Activated CD4-positive, alpha-beta T cell treated with anti-CD3 and anti-CD28 coated beads, Interleukin-10, Interleukin-2, amounts not matched to agents 100 ng/mL and 50 ng/mL, durations not matched to agents 16 hours and 8 hours (primary cell): Measurements from ENCODE around the gene ANGPTL1.

Experiments used
- DNase-seq: peaks from one replicate; pipeline ENCODE4 v3.0.0-alpha.2; 2020

The ANGPTL1 gene

DNA sequence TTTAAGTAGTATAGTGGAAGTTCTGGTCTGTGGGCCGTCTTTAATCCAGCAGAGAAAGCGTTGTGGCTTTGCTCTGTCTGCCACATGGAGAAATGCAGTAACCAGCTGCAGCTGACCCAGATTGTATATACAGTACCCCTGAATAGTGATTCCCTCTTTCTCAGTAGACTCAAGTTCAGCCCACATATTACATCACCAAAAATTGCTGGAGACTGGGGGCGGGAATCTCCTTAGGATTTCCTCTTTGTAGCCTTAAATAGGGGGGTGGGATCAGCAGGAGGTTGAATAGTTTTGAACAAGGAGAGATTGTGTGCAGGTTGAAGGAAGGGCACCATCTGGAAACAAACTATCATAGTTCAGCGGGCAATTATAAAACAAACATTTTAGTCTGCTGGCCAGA, at the start of gene ANGPTL1:
TSS of gene ANGPTL1 (minus strand) at position 134 of the 400 bp plus-strand sequence. CDS start 5,301 bp downstream, outside the sequence.
- no peak for DNase-seq

- no peak for DNase-seq
Measured at GRCh38 chr1:178919581-178919980, 48.7 kb upstream of the ANGPTL1 start.

DNA sequence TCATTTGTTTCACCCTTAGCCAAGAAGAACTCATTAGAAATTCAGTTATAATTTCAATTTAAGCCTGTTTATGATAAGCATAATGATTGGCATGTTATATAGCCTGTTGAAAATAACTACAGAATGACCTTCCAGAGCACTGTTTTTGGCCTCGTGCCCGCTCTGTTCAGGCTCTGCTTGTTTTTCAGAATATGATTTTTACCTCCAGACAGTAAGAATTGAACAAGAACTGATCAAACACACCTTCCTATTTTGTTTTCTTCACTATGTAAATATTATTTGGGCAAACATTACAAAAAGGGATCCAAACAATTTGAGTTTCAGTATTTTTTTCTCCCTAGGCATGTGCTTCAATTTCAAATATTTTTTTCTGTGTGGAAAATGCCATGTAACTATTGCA, 48.1 kb upstream of the ANGPTL1 start:
- DNase-seq = no peak

DNA sequence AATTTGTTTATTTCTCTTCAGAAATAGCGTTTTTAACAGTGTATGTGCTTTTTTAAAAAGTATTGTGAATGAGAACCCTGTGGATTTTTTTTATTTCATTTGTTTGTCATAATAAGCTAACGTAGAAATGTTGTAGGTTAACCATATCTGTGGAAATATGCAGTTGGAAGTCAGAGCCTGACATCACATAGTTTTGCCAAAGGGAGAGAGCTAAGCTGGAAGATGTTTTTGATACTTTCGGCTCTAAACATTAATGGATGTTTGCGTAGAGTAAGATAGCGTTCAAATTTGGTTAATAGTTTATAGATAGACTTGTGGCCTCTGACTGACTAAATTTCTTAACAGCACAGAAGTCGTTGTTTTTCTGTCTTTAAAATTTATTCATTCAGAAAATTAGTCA, 47.4 kb upstream of the ANGPTL1 start:
- no peak for DNase-seq

DNA sequence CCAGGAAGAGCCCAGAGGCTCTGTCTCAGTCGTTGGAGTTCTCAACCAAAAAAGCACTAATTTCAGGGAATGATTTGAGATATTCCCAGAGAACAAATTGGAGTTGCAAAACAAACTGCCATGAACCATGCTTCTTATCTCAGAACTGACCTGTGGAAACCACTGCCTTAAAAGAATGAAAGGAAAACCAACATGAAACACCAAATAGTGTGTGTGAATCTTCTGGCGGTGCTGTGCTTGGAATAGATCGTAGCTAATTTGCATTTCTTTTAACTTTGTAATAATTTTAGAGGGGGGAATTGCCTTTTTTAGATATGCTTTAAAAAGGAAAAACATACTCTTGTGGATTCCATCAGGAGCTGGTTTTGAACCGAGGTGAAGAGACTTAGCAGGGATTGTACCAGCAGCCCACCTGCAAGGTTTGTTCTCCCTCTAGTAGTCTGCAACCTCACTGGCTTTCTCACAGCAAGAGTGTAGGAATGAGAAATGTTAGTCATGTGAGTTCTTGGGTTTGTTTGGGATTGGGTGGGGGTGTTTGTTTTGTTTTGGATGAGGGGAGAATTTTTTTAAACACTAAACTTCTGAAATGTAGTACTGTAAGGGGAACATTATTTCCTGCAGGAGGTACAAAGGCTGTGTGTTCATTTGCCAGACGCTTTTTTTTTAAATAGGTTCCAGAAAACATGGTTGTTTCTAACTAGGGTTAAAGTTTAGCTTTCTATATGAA, 45.7 kb upstream of the ANGPTL1 start:
- DNase-seq = no peak

DNA sequence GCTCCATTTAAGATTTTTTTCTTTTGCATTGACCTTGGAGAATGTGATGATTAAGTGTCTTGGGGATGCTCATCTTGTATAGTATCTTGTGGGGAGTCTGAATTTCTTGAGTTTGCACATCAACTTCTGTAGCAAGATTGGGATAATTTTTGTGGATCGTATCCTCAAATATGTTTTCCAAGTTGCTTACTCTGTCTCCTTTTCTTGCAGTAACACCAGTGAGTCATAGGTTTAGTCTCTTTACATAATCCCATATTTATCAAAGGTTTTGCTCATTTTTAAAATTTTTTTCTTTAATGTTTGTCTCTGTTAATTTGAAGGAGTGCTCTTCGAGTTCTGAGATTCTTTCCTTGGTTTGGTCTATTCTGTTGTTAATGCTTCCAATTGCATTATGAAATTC, 41.7 kb upstream of the ANGPTL1 start:
- DNase-seq = no peak

DNA sequence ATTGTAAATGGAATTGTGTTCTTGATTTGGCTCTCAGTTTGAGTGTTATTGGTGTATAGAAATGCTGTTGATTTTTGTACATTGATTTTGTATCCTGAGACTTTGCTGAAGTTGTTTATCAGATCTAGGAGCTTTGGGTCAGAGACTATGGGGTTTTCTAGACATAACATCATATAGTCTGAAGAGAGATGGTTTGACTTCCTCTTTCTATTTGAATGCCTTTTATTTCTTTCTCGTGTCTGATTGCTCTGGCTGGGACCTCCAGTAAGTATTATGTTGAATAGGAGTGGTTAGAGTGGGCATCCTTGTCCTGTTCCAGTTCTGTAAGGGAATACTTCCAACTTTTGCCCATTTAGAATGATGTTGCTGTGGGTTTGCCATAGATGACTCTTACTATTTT, 39.1 kb upstream of the ANGPTL1 start:
- DNase-seq = no peak

- DNase-seq = no peak
Measured at GRCh38 chr1:178908358-178908757, 37.5 kb upstream of the ANGPTL1 start.

GRCh38 chr1:178901482-178902125, 30.7 kb upstream of the ANGPTL1 start:
- no peak for DNase-seq

DNA sequence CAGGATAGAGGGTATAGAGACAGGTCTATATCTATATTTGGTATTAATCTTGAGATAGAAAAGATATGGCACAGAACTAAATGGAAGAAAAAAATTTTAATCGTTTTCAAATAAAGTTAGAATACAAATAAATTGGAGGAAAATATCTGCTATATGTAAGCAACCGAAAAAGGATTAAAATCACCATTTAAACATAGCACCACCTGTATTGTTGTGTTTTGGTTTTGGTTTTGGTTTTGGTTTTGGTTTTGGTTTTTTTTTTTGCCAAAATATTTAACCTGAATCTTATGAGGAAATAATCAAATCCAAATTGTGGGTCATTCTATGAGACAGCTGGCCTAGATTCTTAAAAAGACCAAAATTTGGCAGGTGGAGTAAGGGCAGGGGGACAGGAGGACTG, 28.5 kb upstream of the ANGPTL1 start:
- no peak for DNase-seq

DNA sequence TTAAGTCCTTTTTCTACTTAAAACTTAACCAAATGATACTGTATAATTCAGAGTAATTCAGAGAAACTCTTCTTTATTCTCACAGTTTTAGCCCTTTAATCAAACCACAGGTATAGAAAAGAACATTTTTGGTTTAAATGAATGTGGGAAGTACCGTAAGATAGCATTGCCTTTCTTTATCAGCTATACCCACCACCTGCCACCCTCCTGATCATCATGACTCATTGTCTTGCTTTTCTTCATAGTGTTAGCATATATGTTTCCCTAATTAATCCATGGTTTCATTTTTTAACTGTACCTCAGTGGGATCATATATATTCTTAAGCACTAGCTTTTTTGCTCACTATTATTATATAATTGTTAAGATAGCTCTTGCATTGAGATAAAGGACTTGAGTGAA, 27.5 kb upstream of the ANGPTL1 start:
- DNase-seq = no peak

GRCh38 chr1:178895928-178896327, 25.1 kb upstream of the ANGPTL1 start:
- no peak for DNase-seq

DNA sequence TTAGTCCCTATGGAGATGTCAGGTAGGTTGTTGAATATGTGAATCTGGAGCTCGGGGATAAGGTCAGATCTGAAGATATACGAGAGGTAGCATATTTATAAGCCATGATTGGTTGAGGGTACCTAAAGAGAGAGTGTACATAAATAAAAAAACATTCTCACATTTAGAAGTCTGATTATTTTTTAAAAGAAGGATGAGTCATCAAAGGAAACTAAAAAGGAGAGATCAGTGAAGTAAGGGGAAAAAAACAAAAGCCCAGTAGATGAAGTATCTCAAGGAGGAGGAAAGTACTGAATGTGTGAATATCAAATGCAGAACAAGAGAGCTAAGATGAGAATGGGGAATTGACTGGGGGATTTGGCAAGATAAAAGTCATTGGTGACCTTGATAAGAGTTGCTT, 15.7 kb upstream of the ANGPTL1 start:
- no peak for DNase-seq

DNA sequence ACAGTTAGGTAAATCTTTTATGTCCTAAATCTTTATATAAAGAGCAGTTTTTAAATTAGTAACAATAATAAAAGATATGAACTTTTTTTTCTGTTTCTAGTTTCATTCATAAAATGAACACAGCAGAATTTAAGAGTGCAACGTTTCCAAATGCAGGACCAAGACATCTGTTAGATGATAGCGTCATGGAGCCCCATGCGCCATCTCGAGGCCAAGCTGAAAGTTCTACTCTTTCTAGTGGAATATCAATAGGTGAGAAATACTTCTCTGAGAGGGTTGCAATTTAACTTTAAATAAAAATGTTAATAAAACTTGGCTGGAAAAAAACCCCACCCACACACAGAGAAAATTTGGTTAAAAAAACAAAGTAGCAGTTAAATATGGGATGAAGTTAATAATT, 15.0 kb upstream of the ANGPTL1 start:
- DNase-seq = no peak

DNA sequence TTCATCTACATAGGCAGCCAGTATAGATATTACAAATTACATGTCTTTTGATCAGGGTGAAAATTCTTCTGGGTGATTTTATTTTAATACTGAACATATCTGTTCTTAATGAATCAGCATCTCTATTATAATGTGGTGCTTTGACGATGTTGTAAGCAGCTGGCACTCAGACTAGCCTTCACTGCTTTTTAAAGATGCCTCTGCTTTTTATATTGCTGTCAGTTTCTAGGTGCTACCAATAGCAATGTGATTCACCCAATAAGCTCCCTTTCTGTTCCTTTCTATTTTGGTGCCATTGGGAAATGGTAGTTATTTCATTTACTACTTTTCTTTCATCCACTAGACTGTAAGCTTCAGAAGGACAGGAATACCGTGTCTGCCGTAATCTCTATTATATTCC, 11.1 kb upstream of the ANGPTL1 start:
- DNase-seq = no peak

DNA sequence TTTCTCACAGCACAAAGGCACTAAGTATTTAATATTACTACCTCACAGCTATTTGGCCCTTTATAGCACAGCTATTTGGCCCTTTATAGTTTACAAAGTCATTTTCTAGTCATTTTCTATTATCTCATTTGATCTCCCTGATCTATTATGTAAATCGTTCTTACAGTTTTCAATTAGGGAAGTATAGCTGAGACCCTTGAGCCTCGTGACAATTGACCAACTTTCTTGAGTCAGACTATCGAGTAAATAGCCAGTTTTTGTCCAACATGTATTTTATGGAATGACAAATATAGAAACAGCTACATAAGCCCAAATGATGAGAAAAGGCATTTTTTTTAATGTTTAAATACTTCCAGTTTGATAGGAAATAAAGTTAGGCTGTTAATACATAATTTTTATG, 7.0 kb upstream of the ANGPTL1 start:
- DNase-seq = no peak

DNA sequence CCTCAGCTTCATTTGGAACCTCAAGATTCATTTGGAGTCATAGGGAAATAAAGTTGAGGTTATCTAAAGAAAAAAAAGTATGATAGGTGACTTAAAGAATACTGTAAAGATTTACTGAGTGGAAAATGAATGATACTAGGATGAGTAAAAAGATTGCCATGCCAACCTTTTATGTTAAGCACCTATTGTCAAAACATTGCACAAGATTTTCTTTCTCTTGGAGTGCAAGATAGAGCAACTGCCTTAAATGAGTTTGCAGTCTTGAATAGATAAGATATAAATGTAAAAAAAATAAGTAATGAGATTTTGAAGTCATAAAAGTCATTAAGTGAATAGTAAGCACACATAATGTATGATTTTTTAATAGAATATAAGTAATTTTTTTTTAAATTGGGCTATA, 5.1 kb upstream of the ANGPTL1 start:
- DNase-seq = no peak

DNA sequence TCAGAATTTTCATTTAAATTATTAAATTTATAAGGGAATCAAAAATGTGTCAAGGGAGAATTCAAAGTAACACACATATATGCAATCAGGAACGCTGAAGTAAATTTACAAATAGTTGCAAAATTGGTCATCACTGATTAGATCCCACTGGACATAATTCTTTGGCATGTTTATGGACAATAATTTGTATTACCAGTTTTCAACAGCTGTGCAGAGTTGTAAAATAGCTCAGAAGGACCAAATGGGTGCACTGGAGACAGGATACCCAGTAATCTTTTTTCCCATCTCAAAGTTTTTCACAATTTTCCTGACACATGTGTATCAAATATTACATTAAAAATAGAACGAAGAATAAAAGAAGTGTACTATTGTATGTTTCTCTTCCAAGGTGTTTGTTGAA, 4.1 kb upstream of the ANGPTL1 start:
- DNase-seq = no peak

DNA sequence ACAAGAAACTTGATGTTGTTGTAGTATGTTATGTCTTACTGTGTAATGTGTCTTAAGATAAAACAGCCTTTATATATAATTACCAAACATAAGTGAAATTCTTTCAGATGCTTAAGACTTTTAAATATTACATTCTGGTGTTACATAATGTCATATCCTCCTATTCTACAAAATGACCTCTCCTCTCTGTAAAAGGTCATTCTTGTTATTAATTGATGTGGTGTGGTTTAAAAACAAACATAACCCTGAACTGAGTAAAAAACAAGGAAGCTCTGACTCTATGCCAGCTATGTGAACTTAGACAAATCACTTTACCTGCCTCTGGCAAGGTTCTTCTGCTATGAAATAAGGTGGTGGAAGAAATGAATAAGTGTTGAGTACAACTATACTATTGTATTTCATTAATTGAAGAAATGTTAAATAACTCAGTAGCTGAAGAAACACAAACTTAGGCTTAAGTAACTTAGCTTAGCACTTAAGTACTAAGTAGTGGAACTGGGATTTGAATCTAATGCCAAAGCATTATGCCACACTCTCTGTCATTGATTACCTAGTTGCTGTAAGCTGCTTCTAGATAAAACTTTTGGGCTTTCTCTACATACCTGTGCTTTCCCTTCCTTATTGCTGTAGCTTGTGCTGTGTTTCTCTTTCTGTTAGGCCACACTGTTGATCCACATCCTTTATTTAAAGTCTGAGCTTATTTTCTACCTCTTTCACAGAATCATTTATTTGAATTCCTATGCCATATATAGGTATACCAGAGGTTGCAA, 859 bp upstream of the ANGPTL1 start:
- DNase-seq = no peak

DNA sequence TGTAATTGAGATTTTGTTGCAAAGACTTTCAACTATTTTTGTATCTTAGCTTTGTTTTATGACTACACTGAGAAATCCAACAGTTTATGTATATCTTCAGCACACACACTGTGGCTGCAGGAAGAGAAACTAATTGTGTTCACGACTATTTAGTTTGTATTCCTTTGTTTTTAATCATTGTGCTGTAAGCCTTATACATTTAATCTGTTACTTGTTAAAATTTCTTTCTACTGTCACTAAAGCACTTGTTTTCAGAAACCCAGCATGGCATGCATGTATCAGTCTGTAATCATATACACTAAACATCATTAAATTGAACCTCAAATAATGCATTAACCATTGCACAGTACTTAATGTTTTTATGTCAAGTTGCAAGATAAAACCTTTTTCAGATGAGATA, 656 bp downstream of the ANGPTL1 start:
- no peak for DNase-seq

DNA sequence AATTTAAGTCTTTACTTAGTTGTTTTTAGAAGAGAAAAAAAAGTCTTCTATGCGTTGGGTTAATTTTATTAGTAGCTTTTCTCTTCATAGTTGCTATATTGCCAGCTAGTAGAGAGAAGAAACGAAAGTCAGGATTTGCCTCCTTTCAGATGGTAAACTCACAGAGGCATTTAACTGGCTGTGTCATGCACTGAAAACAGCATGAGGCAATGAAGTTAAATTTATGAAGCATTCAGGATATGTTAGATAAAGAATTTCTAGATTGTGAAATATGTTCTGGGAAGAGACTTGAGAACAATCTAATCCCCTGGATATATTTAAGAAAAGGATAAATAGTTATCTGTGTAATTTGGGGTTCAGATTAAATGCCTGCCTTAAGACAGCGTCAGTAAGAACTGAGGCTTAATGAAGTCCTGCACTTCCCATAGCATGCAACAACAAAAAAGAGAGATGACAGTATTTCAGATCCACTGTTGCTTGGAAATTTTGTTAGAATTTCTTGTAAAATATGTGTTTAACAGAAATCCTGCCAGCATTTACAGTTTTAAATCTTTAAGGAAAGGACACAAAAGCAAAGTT, 1.7 kb downstream of the ANGPTL1 start:
- DNase-seq = no peak

DNA sequence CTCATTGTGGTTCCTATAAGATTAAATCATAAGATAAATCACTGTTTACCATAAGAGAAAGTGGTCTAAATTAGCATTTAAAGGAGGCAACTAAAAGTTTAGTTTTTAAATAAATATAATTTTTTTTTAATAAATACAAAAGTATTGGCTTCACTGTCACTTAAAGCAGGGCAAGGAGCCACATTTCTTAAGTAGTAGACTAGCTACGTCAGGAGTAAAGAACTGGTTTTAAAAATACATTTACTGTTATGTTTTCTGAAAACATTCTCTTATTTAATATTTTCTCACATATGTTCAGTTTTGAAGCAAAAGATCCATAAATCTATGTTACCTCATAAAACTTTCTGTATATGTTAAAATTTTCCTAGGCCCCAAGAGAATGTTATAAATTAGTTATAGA, 2.2 kb downstream of the ANGPTL1 start:
- DNase-seq = no peak

GRCh38 chr1:178867670-178868069, 3.2 kb downstream of the ANGPTL1 start:
- no peak for DNase-seq

- DNase-seq = peak; percentile 35
Measured at GRCh38 chr1:178864326-178864725, 6.6 kb downstream of the ANGPTL1 start.
